Tongue (tissue), 2 donors: Measurements from ENCODE around the gene CHRD. TPM values are rescaled to one million over a fixed set of nuclear protein-coding genes. Genes with fewer than 3 reads are reported as not detected.

Source experiments
- DNase-seq: peaks from one replicate; pipeline ENCODE4 v3.0.0-alpha.2; 2015
- total RNA-seq: library from RNA; depleted of rRNA; stranded (reverse); fragments of >200 nt; gene quantifications from one replicate; pipeline ENCODE4 v1.2.3, GENCODE V29; 2014

CHRD gene
- total RNA-seq, 1 donor from 2014 or later = 33.5 TPM

- peak; percentile 79 for DNase-seq
These were observed 17.8 kb upstream of the CHRD start for GRCh38 chr3:184361932-184362667.

- DNase-seq = peak; percentile 99
These were observed 16.9 kb upstream of the CHRD start for GRCh38 chr3:184362668-184363546.

- DNase-seq = peak; percentile 32
These were observed 13.1 kb upstream of the CHRD start for GRCh38 chr3:184366619-184367289.

- no peak for DNase-seq
These were observed 11.7 kb upstream of the CHRD start for GRCh38 chr3:184368116-184368515.

GRCh38 chr3:184368586-184369183, 11.2 kb upstream of the CHRD start:
- DNase-seq = peak; percentile 33

- DNase-seq = peak; percentile 93
These were observed 8.3 kb upstream of the CHRD start for GRCh38 chr3:184371570-184372018.

GRCh38 chr3:184372296-184372821, 7.5 kb upstream of the CHRD start:
- no peak for DNase-seq

- DNase-seq = no peak
These were observed 6.9 kb upstream of the CHRD start for GRCh38 chr3:184372911-184373310.

- no peak for DNase-seq
These were observed 6.4 kb upstream of the CHRD start for GRCh38 chr3:184373422-184373821.

GRCh38 chr3:184375747-184376461, 4.0 kb upstream of the CHRD start:
- no peak for DNase-seq

GRCh38 chr3:184377374-184377773, 2.5 kb upstream of the CHRD start:
- DNase-seq = no peak

- DNase-seq = no peak
These were observed 1.9 kb upstream of the CHRD start, which contains the start of gene THPO for GRCh38 chr3:184377882-184378445. TSS of gene THPO (minus strand) at chr3:184378207. CDS start at chr3:184376259, 1,948 bp downstream.

- peak; percentile 68 for DNase-seq
These were observed 1.1 kb upstream of the CHRD start for GRCh38 chr3:184378651-184379357.

- DNase-seq = peak; percentile 91
These were observed 352 bp downstream of the CHRD start for GRCh38 chr3:184380185-184380626.

- DNase-seq = peak; percentile 32
These were observed 890 bp downstream of the CHRD start for GRCh38 chr3:184380627-184381260.

- peak; percentile 38 for DNase-seq
These were observed 1.7 kb downstream of the CHRD start for GRCh38 chr3:184381261-184382224.

GRCh38 chr3:184382326-184383032, 2.6 kb downstream of the CHRD start:
- DNase-seq = no peak
